K562 (cell line): ENCODE results near the gene HPS1. TPM values are rescaled to one million over a fixed set of nuclear protein-coding genes. Genes with fewer than 3 reads are reported as not detected.

Source experiments
- ATAC-seq: fragments of 200-7000 bp; cut with Tn5 transposase; 3 replicates; pipeline ENCODE4 v1.9.1; 2020; ENCODE audit warnings: moderate library complexity
- BruUV-seq: library from RNA; stranded (reverse); fragments of 400-500 nt; replicated peaks from 2 replicates; lab custom pipeline; 2021; lab: Mats Ljungman, UMichigan
- CTCF ChIA-PET: fragments of 300-600 bp; formaldehyde crosslinking; extraction: SDS; loops from one replicate; lab custom pipeline; 2021; ENCODE audit warnings: low intra/inter-chr PET ratio; lab: Yijun Ruan, JAX
- POLR2A ChIA-PET: fragments of 300-600, 350-650 bp; sonication (Branson Sonifier 250); formaldehyde crosslinking; extraction: SDS; loops from one replicate; lab custom pipeline; 2021; ENCODE audit warnings: antibody characterized with exemption, inconsistent platforms; lab: Yijun Ruan, JAX
- DNase-seq, 4 experiments: peaks; one replicate each; pipeline versions ENCODE4 v3.0.0 to v3.0.0-alpha.2; 2011 to 2018; ENCODE audit warnings: low spot score in 3 of 4, mixed read lengths in 3 of 4; ENCODE audit errors: extremely low read depth in 1 of 4
- FAIRE-seq: peaks from 2 replicates; lab custom pipeline; 2011; peaks lifted over from hg19 to GRCh38; lab: Jason Lieb, UNC
- H2AFZ ChIP-seq: 2 replicates; pipeline ENCODE4 v1.6.0; 2011; ENCODE audit warnings: low read depth, low read length, control low read depth, inconsistent platforms
- H3K27ac ChIP-seq: fragments of 200-600 bp; 3 replicates; pipeline ENCODE4 v1.8.0; 2011; ENCODE audit warnings: low read depth, mild to moderate bottlenecking, control low read depth, inconsistent platforms, low read length, moderate library complexity, mixed read lengths; ENCODE audit errors: extremely low read depth
- H3K27me3 ChIP-seq, 2 experiments: fragments of 300-600 bp in 1 of 2; 2 replicates in 1 of 2; 3 replicates in 1 of 2; pipeline versions ENCODE4 v1.6.0 to v1.8.0; 2011; ENCODE audit warnings: inconsistent platforms in 2 of 2, low read length in 2 of 2, mild to moderate bottlenecking in 1 of 2, mixed read lengths in 1 of 2, moderate library complexity in 1 of 2; ENCODE audit not compliant: control insufficient read depth in 2 of 2, insufficient read depth in 2 of 2
- H3K36me3 ChIP-seq: fragments of 300-600 bp; 3 replicates; pipeline ENCODE4 v1.8.0; 2011; ENCODE audit warnings: mild to moderate bottlenecking, low read length, inconsistent platforms; ENCODE audit not compliant: control insufficient read depth, insufficient read depth
- H3K4me1 ChIP-seq, 2 experiments: fragments of 200-600 bp in 1 of 2; replicated peaks in 1 of 2; 2 replicates in 1 of 2; 3 replicates in 1 of 2; pipeline versions ENCODE4 v1.5.1 to v1.8.0; 2011; ENCODE audit warnings: inconsistent platforms in 2 of 2, low read length in 2 of 2, mild to moderate bottlenecking in 1 of 2, mixed read lengths in 1 of 2, moderate library complexity in 1 of 2; ENCODE audit not compliant: control insufficient read depth in 2 of 2, insufficient read depth in 2 of 2
- H3K4me2 ChIP-seq: 2 replicates; pipeline ENCODE4 v1.6.1; 2011; ENCODE audit warnings: low read length, control low read depth, inconsistent platforms, mixed read lengths; ENCODE audit not compliant: insufficient read depth
- H3K4me3 ChIP-seq: fragments of 200-600 bp; sonication (generic), shearing (Covaris generic); 2 replicates; pipeline ENCODE4 v1.5.1; 2016; ENCODE audit warnings: control low read depth, inconsistent platforms
- H3K79me2 ChIP-seq: fragments of 200-600 bp; 3 replicates; pipeline ENCODE4 v1.8.0; 2011; ENCODE audit warnings: low read length, inconsistent platforms; ENCODE audit not compliant: control insufficient read depth, insufficient read depth
- H3K9ac ChIP-seq, 2 experiments: 2 replicates each; pipeline versions ENCODE4 v1.6.0 to v1.6.1; 2011; ENCODE audit warnings: low read depth in 2 of 2, low read length in 2 of 2, control low read depth in 1 of 2, inconsistent platforms in 1 of 2, mild to moderate bottlenecking in 1 of 2, mixed read lengths in 1 of 2; ENCODE audit not compliant: insufficient read depth in 1 of 2
- H3K9me1 ChIP-seq: one replicate; pipeline ENCODE4 v1.6.0; 2011; ENCODE audit warnings: inconsistent platforms, mild to moderate bottlenecking, low read length, moderate library complexity; ENCODE audit not compliant: control insufficient read depth, insufficient read depth
- H3K9me3 ChIP-seq: replicated peaks from 2 replicates; pipeline ENCODE4 v1.5.1; 2011; ENCODE audit warnings: low read depth, low read length, inconsistent platforms; ENCODE audit not compliant: control insufficient read depth, insufficient read depth
- H4K20me1 ChIP-seq: replicated peaks from 2 replicates; pipeline ENCODE4 v1.6.1; 2011; ENCODE audit warnings: low read length, inconsistent platforms, mixed read lengths; ENCODE audit not compliant: control insufficient read depth, insufficient read depth
- BACH1 ChIP-seq: fragments of 200-800 bp; sonication (Bioruptor generic); IDR thresholded peaks from 2 replicates; pipeline ENCODE4 v1.6.1; 2016; ENCODE audit warnings: missing genetic modification characterization, missing compliant biosample characterization
- EZH2 ChIP-seq: IDR thresholded peaks from 2 replicates; pipeline ENCODE4 v1.6.1; 2012; ENCODE audit warnings: low read depth, mild to moderate bottlenecking, inconsistent platforms, low read length, borderline replicate concordance
- HMGN3 ChIP-seq: IDR thresholded peaks from 2 replicates; pipeline ENCODE4 v1.6.1; 2011; ENCODE audit warnings: borderline replicate concordance, low read depth, mild to moderate bottlenecking, mixed read lengths, low read length; ENCODE audit not compliant: insufficient read length; ENCODE audit errors: extremely low read depth
- MAFG ChIP-seq: fragments of 450-650 bp; conservative IDR thresholded peaks from 2 replicates; pipeline ENCODE4 v1.6.1; 2016; ENCODE audit warnings: missing genetic modification characterization, missing compliant biosample characterization
- MEIS2 ChIP-seq: fragments of 450-650 bp; IDR thresholded peaks from 2 replicates; pipeline ENCODE4 v1.6.1; 2014; ENCODE audit warnings: mild to moderate bottlenecking; ENCODE audit not compliant: partially characterized antibody
- NUFIP1 ChIP-seq: fragments of 450-650 bp; IDR thresholded peaks from 2 replicates; pipeline ENCODE4 v1.6.1; 2018; ENCODE audit not compliant: partially characterized antibody
- PBX2 ChIP-seq, 2 experiments: IDR thresholded peaks in 1 of 2; conservative IDR thresholded peaks in 1 of 2; 2 replicates each; pipeline ENCODE4 v1.6.1; 2016; ENCODE audit warnings: low read depth in 2 of 2, mild to moderate bottlenecking in 1 of 2, missing compliant biosample characterization in 1 of 2, missing genetic modification characterization in 1 of 2, moderate library complexity in 1 of 2
- ZBTB11 ChIP-seq, 3 experiments: fragments of 200-800 bp in 1 of 3; fragments of 250-450 bp in 1 of 3; fragments of 450-650 bp in 1 of 3; sonication (Bioruptor Pico) in 1 of 3; sonication (Bioruptor generic) in 1 of 3; formaldehyde crosslinking in 1 of 3; IDR thresholded peaks; 2 replicates each; pipeline versions ENCODE4 v1.6.1 to v1.8.0; 2016 to 2022; ENCODE audit warnings: mild to moderate bottlenecking in 2 of 3, missing genetic modification characterization in 2 of 3, missing compliant biosample characterization in 1 of 3, moderate library complexity in 1 of 3
- ZNF586 ChIP-seq: fragments of 450-650 bp; formaldehyde crosslinking; conservative IDR thresholded peaks from 2 replicates; pipeline ENCODE4 v1.4.0; 2020; ENCODE audit warnings: mild to moderate bottlenecking, moderate library complexity
- WGBS: fragments of 100-300 bp; shearing (Covaris generic); methylation state at CpG from one replicate; pipeline ENCODE4 v1.1.6; 2016; ENCODE audit warnings: low coverage, mixed read lengths; ENCODE audit not compliant: insufficient coverage; ENCODE audit errors: missing lambda C conversion rate; 5-methylcytosine and 5-hydroxymethylcytosine counted together
- in situ Hi-C: fragments of 300-500 bp; cut with MboI; formaldehyde crosslinking; loops from 4 replicates; pipeline ENCODE4 v1.15.0; 2018; ENCODE audit warnings: inconsistent platforms, mixed read lengths
- intact Hi-C: fragments of 100-400 bp; cut with micrococcal nuclease; formaldehyde crosslinking; loops from 2 replicates; pipeline ENCODE4 v1.14.2; 2022
- polyA plus RNA-seq, 8 experiments: library from polyadenylated mRNA; depleted of rRNA in 4 of 8; stranded (reverse) in 5 of 8; unstranded in 3 of 8; fragments of >200 nt; fragmentation: Nextera tagmentation in 2 of 8; fragmentation: Illumina TruSeq in 1 of 8; extraction: Ambion mirVana in 2 of 8; extraction: Trizol in 1 of 8; gene quantifications; 2 replicates each; pipeline versions ENCODE4 v1.2.1 to v1.2.3, GENCODE V29; 2011 to 2014; ENCODE audit warnings: inconsistent platforms in 1 of 8, missing spikeins in 1 of 8
- total RNA-seq, 7 experiments: library from RNA; depleted of rRNA in 6 of 7; stranded (reverse); fragments of >200 nt in 6 of 7; fragmentation: Illumina TruSeq in 2 of 7; extraction: Trizol in 2 of 7; gene quantifications; 2 replicates each; pipeline versions ENCODE4 v1.2.1 to v1.2.3, GENCODE V29; 2011 to 2021; ENCODE audit warnings: low replicate concordance in 1 of 7

The HPS1 gene
- total and polyA plus RNA-seq, 9 of the 15 experiments (the other 6 are each of a cell fraction or from before 2014, with no cell fraction given), result 18.1 to 43.6 (median 26.3) TPM

GRCh38 chr10:98377001-98377400 lies 69.7 kb downstream of the HPS1 start (continued):
- TF ChIP-seq HMGN3 (no peak), ZBTB11 (CRISPR knock-in tag; IDR thresholded peaks at IDR 0.05) (no peak), EZH2 (no peak), ZNF586 (CRISPR knock-in tag) (no peak)

GRCh38 chr10:98376485-98376884 lies 70.2 kb downstream of the HPS1 start:
- Histone ChIP-seq H4K20me1 (no peaks in the 10 kb centered on the region), H3K27me3 (peaks cover 15 to 28% of the 10 kb centered on the region in 2 experiments; a peak in 4 of 5 replicates), H3K4me2 (no peak overlapping the region), H3K36me3 (no peaks in the 10 kb centered on the region), H3K4me3 (no peak overlapping the region), H3K4me1 (peaks cover 0 to 6% of the 10 kb centered on the region in 2 experiments; a peak in 2 of 5 replicates), H3K9me1 (no peaks in the 10 kb centered on the region), H2AFZ (no peak overlapping the region), H3K9me3 (no peaks in the 10 kb centered on the region), H3K79me2 (no peaks in the 10 kb centered on the region), H3K27ac (no peak overlapping the region), H3K9ac (no peak overlapping the region)
- TF ChIP-seq PBX2 (CRISPR knock-in tag; IDR thresholded peaks at IDR 0.05; ENCODE audit: low read depth), result no peak
- peak; percentile 78 for TF ChIP-seq PBX2 (tag; conservative IDR thresholded peaks at IDR 0.05; ENCODE audit: low read depth)
- TF ChIP-seq NUFIP1, result no peak
- no peak for TF ChIP-seq BACH1 (tag)
- TF ChIP-seq MEIS2, result peak; percentile 57
- peak; percentile 19; the same call in 1 of the 2 replicates for TF ChIP-seq MAFG (tag)
- CTCF ChIA-PET, result no interaction called here
- ATAC-seq, result no peak
- intact Hi-C loops (no loop called here), in situ Hi-C loops (no loop called here)
- BruUV-seq, result no TSS peak
- 0% methylated on average over 1 of the region's 1 CpG for WGBS
- FAIRE-seq, result no peak
- POLR2A ChIA-PET, result interaction anchor here (0.7 to 1.0 kb wide), 2 partner anchors 15 to 16 kb away, joined by 3 read pairs; no protein-coding TSS in a partner anchor
- no peak for DNase-seq
